GM23248 (cell line): ENCODE measurements around the gene MED22.
"Not testable (repeated sequence)": the region's sequence is repeated elsewhere in the genome, so short reads cannot be mapped to it uniquely, and the experiment has no call there.

ENCODE experiments used
- EZH2 ChIP-seq: fragments of 200-600 bp; sonication (generic); IDR thresholded peaks from 2 replicates; pipeline ENCODE4 v1.6.1; 2018; ENCODE audit warnings: antibody characterized with exemption, mild to moderate bottlenecking; ENCODE audit not compliant: insufficient read depth, poor library complexity, severe bottlenecking
- EZH2phosphoT487 ChIP-seq: fragments of 200-600 bp; sonication (generic); IDR thresholded peaks from 2 replicates; pipeline ENCODE4 v1.6.1; 2018; ENCODE audit warnings: antibody characterized with exemption, moderate library complexity, mild to moderate bottlenecking, low read depth; ENCODE audit not compliant: insufficient read depth

GRCh38 chr9:133329306-133330156 is 18.4 kb downstream of the MED22 start:
- not testable (repeated sequence) for TF ChIP-seq EZH2, EZH2phosphoT487
